ENCODE measurements around the gene CCDC85C. TPM values are rescaled to one million over a fixed set of nuclear protein-coding genes. Genes with fewer than 3 reads are reported as not detected.
A peak's percentile ranks its signal among the peaks of the same experiment; 100 is the strongest.

CCDC85C gene
- total RNA-seq, 2 donors from 2014 or later: 2.7 to 3.6 TPM

DNA sequence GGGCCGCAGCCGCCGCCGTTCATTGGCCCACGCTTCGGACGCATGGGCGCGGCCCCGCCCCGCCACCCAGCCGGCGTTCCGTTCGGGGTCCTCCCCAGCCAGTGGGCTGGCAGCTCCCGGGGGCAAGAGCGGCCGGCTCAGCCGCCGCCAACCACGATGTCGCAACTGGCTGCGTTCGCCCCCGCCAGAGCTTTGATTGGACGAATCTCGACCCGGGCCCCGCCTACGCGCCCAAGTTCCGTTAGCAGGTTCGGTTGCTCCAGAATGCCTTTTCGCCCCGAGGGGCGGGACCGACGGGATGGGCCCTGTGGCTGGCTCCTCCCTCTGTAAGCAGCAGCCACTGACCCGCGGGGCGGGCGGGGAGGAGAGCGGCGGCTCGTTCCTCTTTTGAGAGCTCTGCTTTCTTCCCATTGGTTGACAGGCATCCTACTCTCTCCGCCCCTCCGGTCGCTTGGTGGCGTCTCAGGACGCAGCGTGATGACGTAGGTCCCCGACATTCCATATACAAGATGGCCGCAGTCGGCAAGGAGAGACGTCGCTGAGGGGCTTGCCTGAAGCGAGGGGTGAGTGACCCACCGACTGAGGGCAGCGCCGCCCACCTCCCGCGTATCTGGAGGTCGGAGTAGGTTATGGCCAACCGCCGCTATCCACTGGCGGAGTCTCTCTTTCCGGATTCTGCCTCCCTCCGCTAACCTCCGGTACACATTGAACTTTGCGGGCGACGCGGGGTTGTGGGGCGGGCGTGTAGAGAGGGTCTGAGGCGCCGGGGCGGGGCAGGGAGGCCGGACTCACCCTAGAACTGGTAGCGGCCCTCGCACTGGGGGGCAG is 122.9 kb downstream of the CCDC85C start, which contains the start of gene CCNK:
Gene CCNK (plus strand): TSS at position 493 of the 828 bp plus-strand sequence. CDS start 11,269 bp downstream, outside the sequence.
- DNase-seq (ENCODE audit: low spot score) (peak; percentile 100), ATAC-seq (peak; percentile 94 to 96)
- H3K9me3 Mint-ChIP-seq: no peaks in the 10 kb centered on the region
- H3K36me3 Mint-ChIP-seq: no peaks in the 10 kb centered on the region
- peak within 1 kb of the TSS; percentile 89 for H3K4me3 Mint-ChIP-seq
- peak within 1 kb of the TSS; percentile 91 to 97 for H3K27ac Mint-ChIP-seq
- no peaks in the 10 kb centered on the region for H3K27me3 Mint-ChIP-seq
- H3K4me1 Mint-ChIP-seq (ENCODE audit: low read depth in 2 of 2): peaks cover 45 to 51% of the 10 kb centered on the region in 2 donors

DNA sequence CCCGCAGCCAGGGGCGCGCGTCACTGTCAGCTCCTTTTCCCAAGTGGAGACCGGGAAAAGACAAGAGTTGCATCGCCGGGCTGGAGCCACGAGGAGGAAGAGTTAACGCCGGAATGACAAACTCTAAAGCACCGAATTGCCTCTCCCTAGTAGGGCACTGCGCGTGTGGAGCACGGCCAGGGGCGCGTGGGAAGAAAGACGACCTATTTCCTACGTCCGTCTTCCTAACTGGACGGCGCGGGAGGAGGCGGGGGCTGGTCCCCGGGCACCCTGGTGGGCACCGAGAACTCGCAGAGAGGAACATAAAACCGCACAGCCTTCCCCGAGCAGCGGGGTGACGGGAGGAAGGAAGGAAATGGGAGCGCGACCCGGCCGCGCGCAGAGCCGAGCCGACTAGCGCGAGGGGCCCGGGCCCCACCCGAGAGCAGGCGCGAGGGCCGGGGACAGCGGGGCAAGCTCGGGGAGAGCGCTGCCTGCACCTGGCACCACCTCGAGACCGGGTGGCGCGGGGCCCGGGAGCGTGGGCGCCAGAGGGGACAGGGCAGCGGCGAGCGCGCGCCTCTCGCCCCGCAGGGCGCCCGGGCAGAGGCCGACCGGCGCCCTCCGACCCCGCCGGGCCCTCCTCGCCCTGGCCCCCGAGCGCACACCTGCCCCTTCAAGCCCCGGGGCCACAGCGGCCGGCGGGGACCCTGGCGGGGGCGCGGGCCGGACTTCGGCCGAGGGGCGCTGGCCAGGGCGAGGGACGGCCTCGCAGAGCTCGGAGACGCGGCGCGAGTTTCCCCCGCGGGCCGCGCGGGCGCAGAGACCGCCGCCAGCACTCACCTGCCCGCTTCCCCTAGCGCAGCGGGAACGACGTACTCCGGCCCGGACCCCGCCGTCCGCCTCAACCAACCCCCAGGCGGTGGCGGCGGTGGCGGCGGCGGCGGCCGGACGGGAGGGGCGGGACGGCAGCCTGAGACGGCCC is 123.8 kb downstream of the CCDC85C start, which contains the start of gene SETD3:
Gene SETD3 (minus strand): TSS at position 954 of the 964 bp plus-strand sequence. CDS start 15,054 bp downstream, outside the sequence.
- DNase-seq (ENCODE audit: low spot score): peak; percentile 66
- Mint-ChIP-seq H3K27ac (peak within 1 kb of the TSS; percentile 91 to 97), H3K27me3 (no peaks in the 10 kb centered on the region), H3K36me3 (no peaks in the 10 kb centered on the region), H3K9me3 (no peaks in the 10 kb centered on the region), H3K4me1 (ENCODE audit: low read depth in 2 of 2) (peaks cover 51 to 53% of the 10 kb centered on the region in 2 donors), H3K4me3 (peak within 1 kb of the TSS; percentile 89)
- ATAC-seq: no peak

GRCh38 chr14:99479160-99479905 is 124.7 kb downstream of the CCDC85C start:
- Mint-ChIP-seq H3K27ac (peak overlapping the region; percentile 57 to 87), H3K4me3 (peak overlapping the region; percentile 88), H3K36me3 (no peaks in the 10 kb centered on the region), H3K4me1 (ENCODE audit: low read depth in 2 of 2) (peaks cover 53% of the 10 kb centered on the region in 2 donors), H3K27me3 (no peaks in the 10 kb centered on the region), H3K9me3 (no peaks in the 10 kb centered on the region)
- DNase-seq (ENCODE audit: low spot score): no peak
- no peak for ATAC-seq

DNA sequence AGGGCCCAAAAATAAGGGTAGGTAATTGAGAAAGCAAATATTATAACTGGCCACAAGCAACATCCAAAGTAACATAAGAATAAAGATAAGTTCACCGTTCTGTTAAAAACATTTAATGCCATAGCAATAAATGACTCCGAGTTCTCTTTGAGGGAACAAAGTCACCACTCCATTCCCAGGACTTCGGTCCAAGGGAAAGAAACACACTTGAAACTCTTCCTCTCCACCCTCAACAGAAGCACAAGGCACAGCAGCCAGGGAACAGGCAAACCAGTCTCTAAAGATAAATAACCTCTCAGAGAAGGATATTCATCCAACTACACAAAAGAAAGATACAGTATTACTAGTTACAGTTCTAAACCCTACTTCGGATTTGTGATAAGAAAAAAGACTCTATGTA is 125.9 kb downstream of the CCDC85C start:
- Mint-ChIP-seq H3K4me3 (peak overlapping the region; percentile 88), H3K4me1 (ENCODE audit: low read depth in 2 of 2) (peaks cover 42 to 50% of the 10 kb centered on the region in 2 donors), H3K27me3 (no peaks in the 10 kb centered on the region), H3K36me3 (no peaks in the 10 kb centered on the region), H3K27ac (peak overlapping the region; percentile 57 to 87), H3K9me3 (no peaks in the 10 kb centered on the region)
- no peak for DNase-seq (ENCODE audit: low spot score)
- ATAC-seq: no peak

- ATAC-seq (no peak), DNase-seq (ENCODE audit: low spot score) (no peak)
- no peaks in the 10 kb centered on the region for H3K9me3 Mint-ChIP-seq
- no peaks in the 10 kb centered on the region for H3K27me3 Mint-ChIP-seq
- peak overlapping the region in 1 of 2 donors; percentile 61 for H3K27ac Mint-ChIP-seq
- no peaks in the 10 kb centered on the region for H3K36me3 Mint-ChIP-seq
- H3K4me1 Mint-ChIP-seq (ENCODE audit: low read depth in 2 of 2): peaks cover 35 to 47% of the 10 kb centered on the region in 2 donors
- H3K4me3 Mint-ChIP-seq: no peak overlapping the region
Measured at GRCh38 chr14:99476864-99477263, 127.1 kb downstream of the CCDC85C start.

DNA sequence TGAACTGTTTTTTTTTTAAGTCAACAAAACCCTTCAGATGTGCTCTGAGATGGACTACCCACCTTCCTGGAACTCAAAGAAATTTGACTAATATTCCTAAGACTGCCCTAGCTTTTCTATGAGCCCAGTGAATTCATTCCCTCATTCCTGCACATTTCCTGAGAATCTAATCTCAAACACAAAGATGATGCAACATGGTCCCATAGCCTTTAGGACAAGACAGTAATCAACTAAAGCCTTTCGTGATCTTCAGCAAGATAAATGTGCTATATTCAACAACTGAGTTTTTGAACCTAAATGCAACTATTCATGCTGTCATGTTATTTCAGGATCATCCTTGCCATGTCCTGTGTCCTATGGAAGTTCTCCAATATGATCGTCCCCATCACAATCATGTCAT is 128.3 kb downstream of the CCDC85C start:
- DNase-seq (ENCODE audit: low spot score) (no peak), ATAC-seq (no peak)

DNA sequence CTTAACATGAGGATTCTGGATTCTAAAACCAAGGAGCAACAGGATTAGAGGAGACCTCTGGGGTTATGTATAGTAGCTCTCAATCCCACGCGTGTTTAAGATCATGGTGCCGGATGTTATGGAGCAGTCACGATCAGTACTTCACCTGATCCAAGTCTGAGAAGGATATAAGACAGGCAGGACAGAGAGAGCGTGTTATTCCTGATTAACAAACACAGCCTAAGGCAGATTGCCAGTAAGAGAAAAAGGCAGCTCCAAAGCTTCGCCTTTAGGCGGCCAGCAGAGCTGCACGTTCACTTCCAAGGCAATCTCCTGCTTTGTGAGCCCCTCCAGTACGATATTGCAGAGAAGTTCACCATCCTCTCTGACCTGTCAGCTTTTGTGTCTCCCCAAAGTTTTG is 128.8 kb downstream of the CCDC85C start:
- H3K4me3 Mint-ChIP-seq: no peak overlapping the region
- peaks cover 48 to 53% of the 10 kb centered on the region in 2 donors for H3K4me1 Mint-ChIP-seq (ENCODE audit: low read depth in 2 of 2)
- no peaks in the 10 kb centered on the region for H3K27me3 Mint-ChIP-seq
- DNase-seq (ENCODE audit: low spot score): no peak
- ATAC-seq: no peak
- no peak overlapping the region for H3K27ac Mint-ChIP-seq
- H3K9me3 Mint-ChIP-seq: no peaks in the 10 kb centered on the region
- no peaks in the 10 kb centered on the region for H3K36me3 Mint-ChIP-seq

More for the DNA sequence above, 128.3 kb downstream of the CCDC85C start:
- Mint-ChIP-seq H3K4me1 (ENCODE audit: low read depth in 2 of 2) (peaks cover 43 to 51% of the 10 kb centered on the region in 2 donors), H3K27ac (no peak overlapping the region), H3K9me3 (no peaks in the 10 kb centered on the region), H3K4me3 (no peak overlapping the region), H3K36me3 (no peaks in the 10 kb centered on the region), H3K27me3 (no peaks in the 10 kb centered on the region)

GRCh38 chr14:99473458-99473857 is 130.5 kb downstream of the CCDC85C start:
- DNase-seq (ENCODE audit: low spot score): no peak
- Mint-ChIP-seq H3K27me3 (no peaks in the 10 kb centered on the region), H3K4me3 (no peak overlapping the region), H3K27ac (peak overlapping the region in 1 of 2 donors; percentile 23), H3K9me3 (no peaks in the 10 kb centered on the region), H3K4me1 (ENCODE audit: low read depth in 2 of 2) (peaks cover 55 to 59% of the 10 kb centered on the region in 2 donors), H3K36me3 (no peaks in the 10 kb centered on the region)
- ATAC-seq: no peak

GRCh38 chr14:99472937-99473336 is 131.1 kb downstream of the CCDC85C start:
- Mint-ChIP-seq H3K4me1 (ENCODE audit: low read depth in 2 of 2) (peaks cover 55 to 59% of the 10 kb centered on the region in 2 donors), H3K27ac (peak overlapping the region in 1 of 2 donors; percentile 27), H3K36me3 (no peaks in the 10 kb centered on the region), H3K27me3 (no peaks in the 10 kb centered on the region), H3K9me3 (no peaks in the 10 kb centered on the region), H3K4me3 (no peak overlapping the region)
- ATAC-seq (no peak), DNase-seq (ENCODE audit: low spot score) (no peak)

- no peaks in the 10 kb centered on the region for H3K27me3 Mint-ChIP-seq
- H3K4me3 Mint-ChIP-seq: no peak overlapping the region
- no peak overlapping the region for H3K27ac Mint-ChIP-seq
- no peak for ATAC-seq
- H3K36me3 Mint-ChIP-seq: no peaks in the 10 kb centered on the region
- H3K4me1 Mint-ChIP-seq (ENCODE audit: low read depth in 2 of 2): peaks cover 59 to 63% of the 10 kb centered on the region in 2 donors
- no peaks in the 10 kb centered on the region for H3K9me3 Mint-ChIP-seq
- no peak for DNase-seq (ENCODE audit: low spot score)
Measured at GRCh38 chr14:99471731-99472130, 132.3 kb downstream of the CCDC85C start.

DNA sequence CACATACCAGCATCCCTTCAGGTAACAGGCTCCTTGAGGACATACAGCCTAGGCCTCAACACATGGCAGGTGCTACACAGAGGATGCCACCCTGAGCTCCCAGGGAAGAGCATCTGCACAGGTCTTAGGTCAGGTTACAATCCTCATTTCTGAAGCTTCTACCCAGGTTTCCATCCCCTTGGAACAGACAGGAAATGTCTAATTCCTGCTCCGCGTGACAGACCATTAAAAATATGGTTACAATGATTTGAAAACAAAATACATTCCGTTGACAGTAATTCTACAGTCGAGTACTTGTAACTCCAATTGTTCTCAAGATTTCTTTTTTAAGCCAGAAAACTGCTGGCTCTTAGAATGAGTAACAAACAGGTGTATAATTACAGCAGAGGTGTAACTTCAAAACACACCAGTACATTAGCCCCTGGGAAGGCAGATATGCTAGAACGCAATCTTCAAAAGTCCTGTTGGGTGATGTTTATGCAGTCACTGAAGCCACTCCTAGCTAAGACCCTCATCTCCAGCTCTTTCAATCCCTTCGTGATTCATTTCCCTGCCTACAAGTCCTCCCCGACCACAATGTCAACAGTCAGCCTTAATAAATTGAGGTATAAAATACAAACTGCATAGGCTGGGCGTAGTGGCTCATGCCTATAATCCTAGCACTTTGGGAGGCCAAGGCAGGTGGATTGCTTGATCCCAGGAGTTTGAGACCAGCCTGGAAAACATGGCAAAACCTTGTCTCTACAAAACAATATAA is 135.0 kb downstream of the CCDC85C start:
- DNase-seq (ENCODE audit: low spot score): no peak
- no peaks in the 10 kb centered on the region for H3K9me3 Mint-ChIP-seq
- ATAC-seq: no peak
- peak overlapping the region; percentile 13 to 81 for H3K27ac Mint-ChIP-seq
- H3K4me1 Mint-ChIP-seq (ENCODE audit: low read depth in 2 of 2): peaks cover 69% of the 10 kb centered on the region in 2 donors
- no peaks in the 10 kb centered on the region for H3K36me3 Mint-ChIP-seq
- no peaks in the 10 kb centered on the region for H3K27me3 Mint-ChIP-seq
- H3K4me3 Mint-ChIP-seq: peak overlapping the region; percentile 41

GRCh38 chr14:99468081-99468480 is 135.9 kb downstream of the CCDC85C start:
- peaks cover 71 to 77% of the 10 kb centered on the region in 2 donors for H3K4me1 Mint-ChIP-seq (ENCODE audit: low read depth in 2 of 2)
- peaks cover 6% of the 10 kb centered on the region for H3K36me3 Mint-ChIP-seq
- DNase-seq (ENCODE audit: low spot score) (no peak), ATAC-seq (peak; percentile 46 to 67)
- peak overlapping the region; percentile 41 for H3K4me3 Mint-ChIP-seq
- no peaks in the 10 kb centered on the region for H3K9me3 Mint-ChIP-seq
- H3K27ac Mint-ChIP-seq: peak overlapping the region; percentile 13 to 81
- no peaks in the 10 kb centered on the region for H3K27me3 Mint-ChIP-seq

All from natural killer cell treated with Interleukin-12 subunit alpha and Interleukin-12 subunit beta and Interleukin-15 and Interleukin-18, amount 100 ng/mL, for 72 hours (primary cell).